ENCODE measurements around the gene KCTD2.

- TF ChIP-seq EP300 (IDR thresholded peaks at IDR 0.05) (no peak), CTCF (IDR thresholded peaks at IDR 0.05) (no peak), POLR2AphosphoS5 (IDR thresholded peaks at IDR 0.05) (no peak), POLR2A (IDR thresholded peaks at IDR 0.05; ENCODE audit: low read depth) (no peak)
These were observed 4.9 kb downstream of the KCTD2 start for GRCh38 chr17:75051941-75052340.

Data from esophagus muscularis mucosa (tissue), 4 donors.